Spleen (tissue), 11 donors: ENCODE data around the gene CLCN5. TPM values are rescaled to one million over a fixed set of nuclear protein-coding genes. Genes with fewer than 3 reads are reported as not detected.

Experiments used
- DNase-seq: peaks from one replicate; pipeline ENCODE4 v3.0.0-alpha.2; 2020
- H3K27ac ChIP-seq, 8 donors: fragments of 200-600 bp; sonication (generic) in 7 of 8; 1 replicate in 4 of 8; 2 replicates in 4 of 8; pipeline versions ENCODE4 v1.5.0 to v1.8.0; 2016 to 2021; ENCODE audit warnings: inconsistent platforms in 4 of 8, mild to moderate bottlenecking in 4 of 8, moderate library complexity in 1 of 8
- H3K27me3 ChIP-seq, 7 donors: fragments of 200-600 bp; sonication (generic) in 6 of 7; replicated peaks in 1 of 7; 1 replicate in 4 of 7; 2 replicates in 3 of 7; pipeline versions ENCODE4 v1.5.0 to v1.8.0; 2016 to 2021; ENCODE audit warnings: inconsistent platforms in 3 of 7, mild to moderate bottlenecking in 1 of 7
- H3K36me3 ChIP-seq, 6 donors: fragments of 200-600 bp; sonication (generic) in 5 of 6; 1 replicate in 4 of 6; 2 replicates in 2 of 6; pipeline versions ENCODE4 v1.5.0 to v1.8.0; 2016 to 2021; ENCODE audit warnings: inconsistent platforms in 2 of 6
- H3K4me1 ChIP-seq, 6 donors: fragments of 200-600 bp; sonication (generic) in 5 of 6; 1 replicate in 3 of 6; 2 replicates in 3 of 6; pipeline versions ENCODE4 v1.5.0 to v1.8.0; 2016 to 2021; ENCODE audit warnings: inconsistent platforms in 3 of 6
- H3K4me3 ChIP-seq, 8 donors: fragments of 200-600 bp; sonication (generic) in 7 of 8; 1 replicate in 4 of 8; 2 replicates in 4 of 8; pipeline versions ENCODE4 v1.5.0 to v1.8.0; 2016 to 2021; ENCODE audit warnings: inconsistent platforms in 4 of 8, mild to moderate bottlenecking in 4 of 8, moderate library complexity in 2 of 8
- H3K9me3 ChIP-seq, 8 donors: fragments of 200-600 bp; sonication (generic) in 7 of 8; 1 replicate in 4 of 8; 2 replicates in 4 of 8; pipeline versions ENCODE4 v1.5.0 to v1.8.0; 2016 to 2021; ENCODE audit warnings: inconsistent platforms in 4 of 8
- POLR2A ChIP-seq, 3 donors: fragments of 450-650 bp; IDR thresholded peaks; one replicate each; pipeline ENCODE4 v1.5.1; 2017; ENCODE audit warnings: antibody characterized with exemption in 3 of 3, mild to moderate bottlenecking in 1 of 3
- POLR2AphosphoS5 ChIP-seq, 3 donors: sonication (generic); formaldehyde crosslinking; IDR thresholded peaks; one replicate each; pipeline ENCODE4 v1.5.1; 2017; ENCODE audit warnings: antibody characterized with exemption in 3 of 3
- WGBS, 5 donors: extraction: QIAGEN DNeasy Blood & Tissue Kit in 3 of 5; methylation state at CpG; one replicate each; pipeline versions ENCODE4 v1.1.5 to v1.1.7; 2013 to 2018; 5-methylcytosine and 5-hydroxymethylcytosine counted together
- intact Hi-C: fragments of 100-400 bp; cut with DNase I; formaldehyde crosslinking; loops from one replicate; pipeline ENCODE4 v1.15.0; 2023; ENCODE audit warnings: low total_unique reads
- polyA plus RNA-seq, 3 donors: library from polyadenylated mRNA; stranded (reverse); fragments of 200-250 nt; gene quantifications; one replicate each; pipeline ENCODE4 v1.2.1, GENCODE V29; 2013
- total RNA-seq, 7 donors: library from RNA; depleted of rRNA in 3 of 7; stranded (reverse); fragments of >200 nt in 3 of 7; fragmentation: NEBNext Ultra II Directional in 4 of 7; extraction: Animal tissue kit (Norgen Biotek cat#: 25700) in 4 of 7; gene quantifications; one replicate each; pipeline versions ENCODE4 v1.1.0 to v1.2.1, GENCODE V29; 2016 to 2021
- TF ChIP-seq, protein P1 (sequence below), 11 experiments: fragments of 200-600 bp in 7 of 11; fragments of 450-650 bp in 4 of 11; sonication (generic) in 4 of 11; IDR thresholded peaks in 8 of 11; conservative IDR thresholded peaks in 3 of 11; 1 replicate in 7 of 11; 2 replicates in 4 of 11; pipeline versions ENCODE4 v1.4.0 to v1.8.0; 2016 to 2021; ENCODE audit warnings: antibody characterized with exemption in 11 of 11, inconsistent platforms in 4 of 11, mild to moderate bottlenecking in 1 of 11
- donor health status: healthy with polysubstance abuse.
- donor health status: DM: no; HTN: no; CAD: no; lungs with moderate emphysema.
- donor health status: DM: no; HTN: no; CAD: no.
- donor health status: Bipolar disorder and iron deficiency.
- donor health status: healthy.
- donor health status: DM: no; HTN: no; CAD: no.
- donor health status: DM: yes; HTN: yes; CAD: no.

Gene CLCN5
- total and polyA plus RNA-seq, 10 donors: 0.71 to 8.9 (median 6.3) TPM

DNA sequence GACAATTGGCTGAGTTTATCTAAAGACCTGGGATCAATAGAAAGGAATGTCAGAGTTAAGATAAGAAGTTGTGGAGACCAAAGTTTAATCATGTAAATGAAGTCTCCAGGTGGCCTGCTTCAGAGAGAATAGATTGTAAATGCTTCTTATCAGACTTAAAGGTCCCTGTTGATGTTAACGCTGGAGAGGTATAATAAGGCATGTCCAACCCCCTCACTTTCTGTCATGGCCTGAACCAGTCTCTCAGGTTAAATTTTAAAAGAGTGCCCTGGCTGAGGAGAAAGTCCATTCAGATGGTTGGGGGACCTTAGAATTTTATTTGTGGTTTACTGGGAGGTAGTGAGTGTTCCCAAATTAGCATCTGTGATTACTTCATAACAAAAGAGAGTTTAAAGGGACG lies 191.7 kb downstream of the CLCN5 start:
- no peak for DNase-seq
- peaks cover 0 to 7% (median 0%) of the 10 kb centered on the region in 6 donors for H3K4me1 ChIP-seq
- no peaks in the 10 kb centered on the region for H3K27me3 ChIP-seq
- TF ChIP-seq, protein P1, sequence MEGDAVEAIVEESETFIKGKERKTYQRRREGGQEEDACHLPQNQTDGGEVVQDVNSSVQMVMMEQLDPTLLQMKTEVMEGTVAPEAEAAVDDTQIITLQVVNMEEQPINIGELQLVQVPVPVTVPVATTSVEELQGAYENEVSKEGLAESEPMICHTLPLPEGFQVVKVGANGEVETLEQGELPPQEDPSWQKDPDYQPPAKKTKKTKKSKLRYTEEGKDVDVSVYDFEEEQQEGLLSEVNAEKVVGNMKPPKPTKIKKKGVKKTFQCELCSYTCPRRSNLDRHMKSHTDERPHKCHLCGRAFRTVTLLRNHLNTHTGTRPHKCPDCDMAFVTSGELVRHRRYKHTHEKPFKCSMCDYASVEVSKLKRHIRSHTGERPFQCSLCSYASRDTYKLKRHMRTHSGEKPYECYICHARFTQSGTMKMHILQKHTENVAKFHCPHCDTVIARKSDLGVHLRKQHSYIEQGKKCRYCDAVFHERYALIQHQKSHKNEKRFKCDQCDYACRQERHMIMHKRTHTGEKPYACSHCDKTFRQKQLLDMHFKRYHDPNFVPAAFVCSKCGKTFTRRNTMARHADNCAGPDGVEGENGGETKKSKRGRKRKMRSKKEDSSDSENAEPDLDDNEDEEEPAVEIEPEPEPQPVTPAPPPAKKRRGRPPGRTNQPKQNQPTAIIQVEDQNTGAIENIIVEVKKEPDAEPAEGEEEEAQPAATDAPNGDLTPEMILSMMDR (IDR thresholded peaks at IDR 0.05 in 8 of 11, conservative IDR thresholded peaks at IDR 0.05 in 3 of 11): no peak
- no peak for TF ChIP-seq POLR2A (IDR thresholded peaks at IDR 0.05)
- TF ChIP-seq POLR2AphosphoS5 (IDR thresholded peaks at IDR 0.05): no peak
- H3K27ac ChIP-seq: no peak overlapping the region
- WGBS, 5 donors: 46 to 83% (median 73%) methylated on average over 2 of the region's 2 CpGs
- H3K36me3 ChIP-seq: no peaks in the 10 kb centered on the region
- H3K9me3 ChIP-seq: no peaks in the 10 kb centered on the region
- no peak overlapping the region for H3K4me3 ChIP-seq
- intact Hi-C loops: no loop called here

- intact Hi-C loops: no loop called here
- no peak for DNase-seq
- no peak overlapping the region for H3K4me3 ChIP-seq
- H3K36me3 ChIP-seq: no peaks in the 10 kb centered on the region
- H3K4me1 ChIP-seq: peaks cover 0 to 7% (median 0%) of the 10 kb centered on the region in 6 donors
- H3K9me3 ChIP-seq: no peaks in the 10 kb centered on the region
- WGBS, 5 donors: 68 to 96% (median 85%) methylated on average over 2 of the region's 2 CpGs
- TF ChIP-seq POLR2AphosphoS5 (IDR thresholded peaks at IDR 0.05): no peak
- no peak for TF ChIP-seq POLR2A (IDR thresholded peaks at IDR 0.05)
- TF ChIP-seq, protein P1 (IDR thresholded peaks at IDR 0.05 in 8 of 11, conservative IDR thresholded peaks at IDR 0.05 in 3 of 11): no peak
- H3K27ac ChIP-seq: no peak overlapping the region
- no peaks in the 10 kb centered on the region for H3K27me3 ChIP-seq
These were observed 193.6 kb downstream of the CLCN5 start for GRCh38 chrX:50115973-50116372.

DNA sequence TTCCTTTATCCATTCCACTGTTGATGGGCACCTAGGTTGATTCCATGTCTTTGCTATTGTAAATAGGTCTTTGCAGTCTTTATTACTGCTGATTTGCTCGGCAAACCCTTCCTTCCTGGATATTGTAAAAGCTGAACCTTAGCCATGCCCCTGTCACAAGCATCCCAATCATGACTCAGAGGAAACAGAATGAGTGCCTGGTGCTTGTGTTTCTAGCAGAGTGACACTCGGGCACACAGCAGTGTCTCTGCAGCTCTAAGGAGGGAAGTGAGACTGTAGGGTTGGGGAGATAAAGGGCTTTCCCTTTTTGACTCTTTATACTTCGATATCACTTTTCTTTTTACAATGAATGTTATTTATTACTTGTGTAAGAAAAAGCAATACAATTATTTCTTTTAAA lies 195.1 kb downstream of the CLCN5 start:
- 4 to 38% (median 11%) methylated on average over 3 of the region's 3 CpGs for WGBS, 5 donors
- H3K27ac ChIP-seq: no peak overlapping the region
- no peak for TF ChIP-seq POLR2A (IDR thresholded peaks at IDR 0.05)
- TF ChIP-seq, protein P1 (IDR thresholded peaks at IDR 0.05 in 8 of 11, conservative IDR thresholded peaks at IDR 0.05 in 3 of 11): no peak
- TF ChIP-seq POLR2AphosphoS5 (IDR thresholded peaks at IDR 0.05): no peak

GRCh38 chrX:50125480-50125879 lies 203.1 kb downstream of the CLCN5 start:
- Histone ChIP-seq H3K4me3 (no peak overlapping the region), H3K36me3 (no peaks in the 10 kb centered on the region), H3K27ac (no peak overlapping the region), H3K4me1 (no peaks in the 10 kb centered on the region), H3K27me3 (peaks cover 0 to 9% (median 0%) of the 10 kb centered on the region in 7 donors), H3K9me3 (no peaks in the 10 kb centered on the region)
- WGBS, 5 donors: 67 to 100% (median 87%) methylated on average over 1 of the region's 1 CpG
- no peak for DNase-seq
- TF ChIP-seq POLR2AphosphoS5 (IDR thresholded peaks at IDR 0.05) (no peak), POLR2A (IDR thresholded peaks at IDR 0.05) (no peak)
- TF ChIP-seq, protein P1 (IDR thresholded peaks at IDR 0.05 in 8 of 11, conservative IDR thresholded peaks at IDR 0.05 in 3 of 11): no peak
- intact Hi-C loops: no loop called here

More for the DNA sequence above, 195.1 kb downstream of the CLCN5 start:
- no peak overlapping the region for H3K4me3 ChIP-seq
- peaks cover 0 to 7% (median 0%) of the 10 kb centered on the region in 6 donors for H3K4me1 ChIP-seq
- intact Hi-C loops: no loop called here
- no peaks in the 10 kb centered on the region for H3K27me3 ChIP-seq
- no peaks in the 10 kb centered on the region for H3K9me3 ChIP-seq
- no peak for DNase-seq
- H3K36me3 ChIP-seq: no peaks in the 10 kb centered on the region
